Mesenchymal stem cell (in vitro differentiated cells and primary cell): ENCODE results near the gene HAUS1. TPM values are rescaled to one million over a fixed set of nuclear protein-coding genes. Genes with fewer than 3 reads are reported as not detected.

Experiments used
- DNase-seq: peaks from one replicate; pipeline ENCODE4 v3.0.0-alpha.2; 2013
- H2AFZ ChIP-seq: one replicate; pipeline ENCODE4 v1.6.1; 2013; ENCODE audit warnings: low read depth, mild to moderate bottlenecking, control low read depth, inconsistent platforms, low read length, moderate library complexity
- H2AK5ac ChIP-seq: 2 replicates; pipeline ENCODE4 v1.6.1; 2013; ENCODE audit warnings: low read length, moderate library complexity, mild to moderate bottlenecking, inconsistent platforms; ENCODE audit not compliant: severe bottlenecking
- H2BK120ac ChIP-seq: one replicate; pipeline ENCODE4 v1.6.1; 2013; ENCODE audit warnings: low read depth, mild to moderate bottlenecking, inconsistent platforms, low read length, moderate library complexity
- H2BK12ac ChIP-seq, 2 experiments: one replicate each; pipeline ENCODE4 v1.6.1; 2013; ENCODE audit warnings: inconsistent platforms in 2 of 2, low read length in 2 of 2, mild to moderate bottlenecking in 2 of 2, moderate library complexity in 2 of 2, control low read depth in 1 of 2
- H2BK15ac ChIP-seq: one replicate; pipeline ENCODE4 v1.6.1; 2013; ENCODE audit warnings: mild to moderate bottlenecking, low read depth, inconsistent platforms; ENCODE audit not compliant: poor library complexity, severe bottlenecking
- H2BK5ac ChIP-seq: 2 replicates; pipeline ENCODE4 v1.6.1; 2013; ENCODE audit warnings: low read depth, mild to moderate bottlenecking, low read length, control low read depth, inconsistent platforms; ENCODE audit not compliant: poor library complexity, severe bottlenecking
- H3K14ac ChIP-seq, 2 experiments: one replicate each; pipeline ENCODE4 v1.6.1; 2013; ENCODE audit warnings: inconsistent platforms in 2 of 2, low read length in 2 of 2, control low read depth in 1 of 2, mild to moderate bottlenecking in 1 of 2, moderate library complexity in 1 of 2
- H3K18ac ChIP-seq, 2 experiments: one replicate each; pipeline ENCODE4 v1.6.1; 2013; ENCODE audit warnings: inconsistent platforms in 2 of 2, low read length in 2 of 2, control low read depth in 1 of 2, low read depth in 1 of 2, mild to moderate bottlenecking in 1 of 2
- H3K23ac ChIP-seq, 2 experiments: one replicate each; pipeline ENCODE4 v1.6.1; 2013; ENCODE audit warnings: inconsistent platforms in 2 of 2, low read length in 2 of 2, mild to moderate bottlenecking in 2 of 2, moderate library complexity in 2 of 2, control low read depth in 1 of 2
- H3K27ac ChIP-seq: 2 replicates; pipeline ENCODE4 v1.5.1; 2013; ENCODE audit warnings: mild to moderate bottlenecking, moderate library complexity, low read length, control low read depth, inconsistent platforms; ENCODE audit not compliant: poor library complexity, severe bottlenecking
- H3K27me3 ChIP-seq, 2 experiments: 2 replicates each; pipeline versions ENCODE4 v1.6.1 to v1.7.0; 2013; ENCODE audit warnings: low read length in 2 of 2, mild to moderate bottlenecking in 2 of 2, moderate library complexity in 2 of 2, control low read depth in 1 of 2, inconsistent platforms in 1 of 2; ENCODE audit not compliant: control insufficient read depth in 1 of 2, insufficient read depth in 1 of 2
- H3K36me3 ChIP-seq, 2 experiments: 2 replicates each; pipeline versions ENCODE4 v1.6.1 to v1.7.0; 2013; ENCODE audit warnings: low read length in 2 of 2, control low read depth in 1 of 2, inconsistent platforms in 1 of 2, low read depth in 1 of 2, mild to moderate bottlenecking in 1 of 2; ENCODE audit not compliant: insufficient read depth in 2 of 2, control insufficient read depth in 1 of 2
- H3K4ac ChIP-seq, 2 experiments: one replicate each; pipeline ENCODE4 v1.6.1; 2013; ENCODE audit warnings: inconsistent platforms in 2 of 2, low read length in 2 of 2, mild to moderate bottlenecking in 2 of 2, moderate library complexity in 2 of 2, control low read depth in 1 of 2, low read depth in 1 of 2
- H3K4me1 ChIP-seq: 2 replicates; pipeline ENCODE4 v1.6.1; 2013; ENCODE audit warnings: low read depth, low read length, control low read depth; ENCODE audit not compliant: control insufficient read depth, insufficient read depth
- H3K4me2 ChIP-seq: 2 replicates; pipeline ENCODE4 v1.6.1; 2013; ENCODE audit warnings: low read length, mild to moderate bottlenecking, inconsistent platforms; ENCODE audit not compliant: poor library complexity, severe bottlenecking
- H3K4me3 ChIP-seq, 2 experiments: 2 replicates each; pipeline versions ENCODE4 v1.5.1 to v1.7.0; 2013; ENCODE audit warnings: low read length in 2 of 2, mild to moderate bottlenecking in 2 of 2, control low read depth in 1 of 2, low read depth in 1 of 2; ENCODE audit not compliant: insufficient read depth in 1 of 2
- H3K79me1 ChIP-seq: replicated peaks from 2 replicates; pipeline ENCODE4 v1.6.1; 2013; ENCODE audit warnings: mild to moderate bottlenecking, control low read depth, low read length, inconsistent platforms; ENCODE audit not compliant: poor library complexity, severe bottlenecking
- H3K9ac ChIP-seq: 2 replicates; pipeline ENCODE4 v1.7.0; 2013; ENCODE audit warnings: mild to moderate bottlenecking, low read length, moderate library complexity
- H3K9me3 ChIP-seq: 2 replicates; pipeline ENCODE4 v1.7.0; 2013; ENCODE audit warnings: mild to moderate bottlenecking, low read length; ENCODE audit not compliant: control insufficient read depth
- H4K8ac ChIP-seq: one replicate; pipeline ENCODE4 v1.6.1; 2013; ENCODE audit warnings: inconsistent platforms, mild to moderate bottlenecking, low read length, moderate library complexity
- H4K91ac ChIP-seq: one replicate; pipeline ENCODE4 v1.6.1; 2013; ENCODE audit warnings: mild to moderate bottlenecking, low read length, inconsistent platforms
- WGBS: methylation state at CpG from one replicate; pipeline ENCODE4 v1.1.7; 2013; ENCODE audit warnings: mixed read lengths; 5-methylcytosine and 5-hydroxymethylcytosine counted together
- polyA plus RNA-seq, 2 experiments: library from polyadenylated mRNA; stranded (reverse); fragments of 200-250 nt; gene quantifications; one replicate each; pipeline ENCODE4 v1.2.3, GENCODE V29; 2013

The HAUS1 gene, protein sequence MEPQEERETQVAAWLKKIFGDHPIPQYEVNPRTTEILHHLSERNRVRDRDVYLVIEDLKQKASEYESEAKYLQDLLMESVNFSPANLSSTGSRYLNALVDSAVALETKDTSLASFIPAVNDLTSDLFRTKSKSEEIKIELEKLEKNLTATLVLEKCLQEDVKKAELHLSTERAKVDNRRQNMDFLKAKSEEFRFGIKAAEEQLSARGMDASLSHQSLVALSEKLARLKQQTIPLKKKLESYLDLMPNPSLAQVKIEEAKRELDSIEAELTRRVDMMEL
- polyA plus RNA-seq (2013, experiment 1 of 2), result 54.2 TPM
- polyA plus RNA-seq (2013, experiment 2 of 2), result 54.2 TPM

DNA sequence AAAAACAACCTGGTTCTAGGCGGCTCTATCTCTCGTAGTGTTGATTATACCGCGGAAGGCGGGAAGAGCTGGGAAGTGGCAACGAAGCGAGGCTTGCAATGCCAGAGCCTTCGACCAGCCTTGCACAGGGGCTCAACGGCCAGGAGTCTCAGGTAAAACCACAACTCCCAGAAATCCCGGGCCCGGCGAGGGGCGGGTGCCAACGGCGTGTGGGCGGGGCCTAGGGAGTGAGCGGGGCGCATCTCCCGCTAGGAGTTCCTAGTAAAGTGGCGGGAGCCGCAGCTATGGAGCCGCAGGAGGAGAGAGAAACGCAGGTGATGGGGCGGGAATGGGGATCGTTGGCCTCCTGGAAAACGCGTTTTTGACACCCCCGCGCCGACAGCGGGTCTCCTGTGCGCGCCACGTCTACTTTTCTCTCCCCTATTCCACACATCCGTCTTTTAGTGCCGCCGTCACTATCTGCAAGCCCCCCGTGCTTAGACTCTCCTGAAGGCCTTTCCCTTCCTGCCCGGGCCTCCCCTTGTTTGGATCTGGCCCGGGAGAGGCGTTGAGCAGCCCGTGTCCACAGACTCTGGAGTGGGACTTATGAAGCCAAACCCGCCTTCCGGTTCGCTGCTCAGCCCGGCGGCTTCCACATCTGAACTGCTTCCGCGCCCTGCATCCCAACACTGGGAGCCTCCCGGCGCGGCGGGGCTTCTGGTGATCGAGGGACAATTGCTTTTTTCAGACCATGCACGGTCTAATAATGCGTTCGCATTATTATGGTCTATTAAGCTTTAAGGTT lies at the start of gene HAUS1:
TSS of gene HAUS1 (plus strand) at position 258 of the 784 bp plus-strand sequence. CDS start at position 285, 27 bp downstream.
- Histone ChIP-seq H3K23ac (peak within 1 kb of the TSS in 1 of 2 experiments; percentile 97), H3K79me1 (peaks cover 9% of the 10 kb centered on the region), H3K9ac (peak within 1 kb of the TSS; percentile 92), H2AFZ (peak within 1 kb of the TSS; percentile 98), H4K8ac (peak within 1 kb of the TSS; percentile 90), H3K27ac (peak within 1 kb of the TSS; percentile 82), H4K91ac (no peak within 1 kb of the TSS), H3K4ac (peak within 1 kb of the TSS; percentile 54 to 82), H3K27me3 (no peaks in the 10 kb centered on the region), H2BK15ac (no peak within 1 kb of the TSS), H3K18ac (peak within 1 kb of the TSS; percentile 89 to 93), H3K4me3 (peak within 1 kb of the TSS; percentile 83 to 98), H3K4me1 (peaks cover 1% of the 10 kb centered on the region), H3K36me3 (peaks cover 0 to 17% of the 10 kb centered on the region in 2 experiments), H3K14ac (peak within 1 kb of the TSS in 1 of 2 experiments; percentile 53), H2BK5ac (no peak within 1 kb of the TSS), H2AK5ac (no peak within 1 kb of the TSS), H2BK12ac (no peak within 1 kb of the TSS), H3K4me2 (peak within 1 kb of the TSS; percentile 75), H2BK120ac (peak within 1 kb of the TSS; percentile 27), H3K9me3 (no peaks in the 10 kb centered on the region)
- WGBS, result under 1% methylated on average over 50 of the region's 57 CpGs
- DNase-seq, result peak; percentile 76

DNA sequence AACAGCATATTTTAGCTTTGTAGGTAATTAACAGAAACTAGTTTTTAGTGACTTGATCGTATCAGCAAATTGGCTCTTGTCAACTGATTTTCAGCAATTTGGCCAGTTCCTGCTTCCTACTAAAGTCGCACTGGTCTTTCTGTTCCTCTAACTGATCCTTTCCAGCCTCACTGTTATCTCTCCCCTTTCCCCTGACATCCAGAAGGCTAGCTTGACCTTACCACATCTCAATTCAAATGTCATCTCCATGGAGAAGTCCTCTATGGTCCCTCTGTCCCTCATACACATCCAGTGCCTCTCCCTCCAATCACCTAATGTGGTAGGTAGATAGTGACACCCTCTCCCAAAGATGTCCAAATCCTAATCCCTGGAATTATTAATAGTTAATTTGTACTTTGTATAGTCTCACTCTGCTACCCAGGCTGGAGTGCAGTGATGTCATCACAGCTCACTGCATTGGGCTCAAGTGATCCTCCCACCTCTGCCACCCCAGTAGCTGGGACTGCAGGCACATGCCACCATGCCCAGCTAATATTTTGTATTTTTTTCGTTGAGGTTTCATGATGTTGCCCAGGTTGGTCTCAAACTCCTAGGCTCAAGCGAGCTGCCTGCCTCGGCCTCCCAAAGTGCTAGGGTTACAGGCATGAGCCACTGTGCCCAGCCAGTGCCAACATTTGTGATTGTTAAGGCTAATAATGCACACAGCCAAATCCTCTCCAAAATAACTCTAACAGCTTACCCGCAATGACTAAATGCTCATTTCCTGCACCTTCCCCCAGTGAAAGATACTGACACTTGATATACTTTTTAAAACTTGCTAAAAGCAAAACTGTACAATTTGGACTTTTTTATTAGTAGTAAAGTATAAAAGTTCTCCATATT lies 49.0 kb upstream of the HAUS1 start:
- no peak overlapping the region for H2BK12ac ChIP-seq
- no peak overlapping the region for H3K9ac ChIP-seq
- H2AK5ac ChIP-seq, result peak overlapping the region; percentile 92
- no peak overlapping the region for H3K27ac ChIP-seq
- no peaks in the 10 kb centered on the region for H3K9me3 ChIP-seq
- no peak overlapping the region for H3K4me2 ChIP-seq
- H3K18ac ChIP-seq, result no peak overlapping the region
- no peak overlapping the region for H3K4me3 ChIP-seq
- H3K4ac ChIP-seq, result no peak overlapping the region
- H4K8ac ChIP-seq, result no peak overlapping the region
- no peak overlapping the region for H2BK15ac ChIP-seq
- WGBS, result 82% methylated on average over 6 of the region's 6 CpGs
- no peak overlapping the region for H3K23ac ChIP-seq
- H3K36me3 ChIP-seq, result no peaks in the 10 kb centered on the region
- peaks cover 19% of the 10 kb centered on the region for H3K79me1 ChIP-seq
- H3K27me3 ChIP-seq, result no peaks in the 10 kb centered on the region
- no peak for DNase-seq
- no peak overlapping the region for H2BK120ac ChIP-seq
- peaks cover 13% of the 10 kb centered on the region for H3K4me1 ChIP-seq
- no peak overlapping the region for H4K91ac ChIP-seq
- no peak overlapping the region for H3K14ac ChIP-seq
- no peak overlapping the region for H2BK5ac ChIP-seq
- H2AFZ ChIP-seq, result no peak overlapping the region

DNA sequence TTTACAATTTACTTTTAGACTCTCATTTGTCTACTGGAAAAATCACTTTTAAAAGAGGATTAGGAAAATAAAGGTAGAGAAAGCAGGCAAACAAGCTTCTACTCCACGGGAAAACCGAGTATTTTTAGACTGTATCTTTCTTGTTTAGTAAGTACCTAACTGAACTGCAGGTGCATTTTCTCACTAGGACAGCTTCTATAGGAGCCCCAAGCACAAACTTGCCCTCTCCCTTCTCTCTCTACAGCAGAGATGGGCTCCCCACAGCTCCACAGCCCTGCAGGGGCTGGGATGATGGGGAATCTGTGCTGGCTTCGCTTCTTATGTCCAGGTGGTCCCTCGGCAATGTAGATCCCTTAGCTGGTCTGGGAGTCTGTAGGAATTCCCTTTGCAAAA lies 48.4 kb upstream of the HAUS1 start:
- Histone ChIP-seq H4K8ac (no peak overlapping the region), H2AFZ (no peak overlapping the region), H2BK5ac (no peak overlapping the region), H3K14ac (no peak overlapping the region), H3K4me2 (no peak overlapping the region), H3K27me3 (no peaks in the 10 kb centered on the region), H2BK15ac (no peak overlapping the region), H3K4me3 (no peak overlapping the region), H3K27ac (no peak overlapping the region), H2BK120ac (no peak overlapping the region), H3K23ac (no peak overlapping the region), H3K9me3 (no peaks in the 10 kb centered on the region), H2AK5ac (peak overlapping the region; percentile 58), H3K18ac (no peak overlapping the region), H2BK12ac (no peak overlapping the region), H3K9ac (no peak overlapping the region), H3K79me1 (peaks cover 24% of the 10 kb centered on the region), H3K4me1 (peaks cover 11% of the 10 kb centered on the region), H3K36me3 (no peaks in the 10 kb centered on the region), H3K4ac (no peak overlapping the region), H4K91ac (no peak overlapping the region)
- no peak for DNase-seq
- 93% methylated on average over 4 of the region's 4 CpGs for WGBS
